Stromal cell of bone marrow (primary cell): ENCODE results near the gene CELSR2.
"Not testable (repeated sequence)": the region's sequence is repeated elsewhere in the genome, so short reads cannot be mapped to it uniquely, and the experiment has no call there.

Experiments
- DNase-seq: peaks from one replicate; pipeline ENCODE4 v3.0.0-alpha.2; 2012; ENCODE audit warnings: low read depth

The CELSR2 gene

DNA sequence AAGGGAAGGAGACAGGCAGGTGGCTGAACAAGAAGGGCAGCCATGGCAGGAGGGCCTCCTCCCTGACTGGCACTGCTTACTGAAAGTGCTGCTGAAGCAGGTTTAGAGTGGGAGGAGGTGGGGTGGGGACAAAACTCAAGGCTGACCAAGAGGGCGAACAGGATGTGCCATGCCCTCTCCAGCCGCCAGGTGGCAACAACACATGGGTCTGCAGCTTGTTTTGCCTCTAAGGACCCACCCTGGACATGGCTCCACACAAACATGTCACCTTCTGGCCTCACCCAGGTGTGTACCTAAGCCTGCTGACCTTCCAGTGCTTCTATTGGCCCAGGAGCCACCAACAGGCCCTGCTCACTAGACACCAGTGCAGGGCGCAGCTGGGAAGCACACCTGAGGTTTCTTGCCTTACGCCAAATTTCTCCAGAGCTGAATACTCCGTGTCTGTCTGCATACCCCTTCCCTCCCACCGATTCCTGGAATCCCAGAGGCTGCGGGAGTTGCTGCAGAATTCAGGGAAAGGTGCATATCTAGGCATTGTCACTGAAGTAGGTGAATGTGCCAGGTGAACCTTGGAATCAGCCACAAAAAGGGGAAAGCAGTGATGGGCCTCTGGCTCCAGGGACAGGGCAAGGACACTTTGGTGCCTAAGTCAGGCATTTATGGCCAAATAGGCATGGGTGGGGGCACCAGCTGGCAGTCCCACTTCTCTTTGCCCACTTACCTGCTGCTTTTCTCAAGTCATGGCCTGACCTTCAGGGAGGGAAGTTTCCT lies 28.3 kb downstream of the CELSR2 start:
- no peak for DNase-seq

DNA sequence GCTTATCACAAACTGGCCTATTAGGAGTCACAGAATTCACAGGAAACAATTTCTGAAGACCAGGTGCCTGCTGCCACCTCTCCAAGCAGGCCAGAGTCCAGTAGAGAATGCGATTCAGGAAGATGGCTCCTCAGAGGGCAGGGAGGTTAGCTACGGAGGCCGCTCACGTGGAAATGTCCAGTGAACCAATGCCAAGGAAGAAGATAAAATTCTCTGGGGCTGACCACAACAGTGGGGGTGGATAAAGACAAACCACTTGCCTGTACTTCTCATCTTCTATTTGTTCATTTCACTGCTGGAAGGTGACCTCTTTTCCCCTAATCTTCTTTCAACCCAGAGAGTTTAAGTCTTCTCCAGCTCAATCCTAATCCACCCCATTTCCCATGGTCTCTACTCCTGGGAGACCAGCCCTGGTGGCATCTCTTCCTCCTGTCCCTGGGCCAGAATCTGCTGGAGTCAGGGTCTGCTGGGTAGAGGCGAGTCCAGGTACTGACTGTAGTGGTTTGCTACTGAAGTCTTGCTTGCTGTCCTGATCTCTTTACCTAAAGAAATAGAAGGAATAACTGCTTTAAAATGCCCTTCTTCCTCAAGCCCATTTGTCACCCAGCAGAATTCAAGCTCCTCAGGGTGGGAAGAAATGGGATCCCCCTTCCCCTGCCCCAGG lies 30.4 kb downstream of the CELSR2 start:
- DNase-seq, result no peak

DNA sequence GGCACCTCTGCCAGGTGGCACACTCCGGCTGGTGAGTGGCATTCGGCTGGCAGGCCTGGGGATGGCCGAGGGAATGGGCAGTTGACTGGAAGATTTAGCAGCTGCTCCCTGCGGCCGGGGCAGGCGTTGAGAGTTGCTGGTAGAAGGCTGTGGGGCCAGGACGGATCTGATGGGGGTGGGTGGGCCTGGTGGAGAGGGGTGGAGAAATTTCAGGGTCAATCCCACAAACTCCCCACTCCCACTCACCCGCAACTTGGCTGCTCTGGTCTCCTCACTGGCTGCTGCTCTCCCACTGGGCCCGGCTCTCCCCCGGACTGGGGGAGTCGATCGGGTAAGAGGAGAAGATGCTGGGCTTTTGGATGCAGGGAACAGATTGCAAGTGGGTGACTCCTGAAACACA lies 31.5 kb downstream of the CELSR2 start:
- DNase-seq, result no peak

DNA sequence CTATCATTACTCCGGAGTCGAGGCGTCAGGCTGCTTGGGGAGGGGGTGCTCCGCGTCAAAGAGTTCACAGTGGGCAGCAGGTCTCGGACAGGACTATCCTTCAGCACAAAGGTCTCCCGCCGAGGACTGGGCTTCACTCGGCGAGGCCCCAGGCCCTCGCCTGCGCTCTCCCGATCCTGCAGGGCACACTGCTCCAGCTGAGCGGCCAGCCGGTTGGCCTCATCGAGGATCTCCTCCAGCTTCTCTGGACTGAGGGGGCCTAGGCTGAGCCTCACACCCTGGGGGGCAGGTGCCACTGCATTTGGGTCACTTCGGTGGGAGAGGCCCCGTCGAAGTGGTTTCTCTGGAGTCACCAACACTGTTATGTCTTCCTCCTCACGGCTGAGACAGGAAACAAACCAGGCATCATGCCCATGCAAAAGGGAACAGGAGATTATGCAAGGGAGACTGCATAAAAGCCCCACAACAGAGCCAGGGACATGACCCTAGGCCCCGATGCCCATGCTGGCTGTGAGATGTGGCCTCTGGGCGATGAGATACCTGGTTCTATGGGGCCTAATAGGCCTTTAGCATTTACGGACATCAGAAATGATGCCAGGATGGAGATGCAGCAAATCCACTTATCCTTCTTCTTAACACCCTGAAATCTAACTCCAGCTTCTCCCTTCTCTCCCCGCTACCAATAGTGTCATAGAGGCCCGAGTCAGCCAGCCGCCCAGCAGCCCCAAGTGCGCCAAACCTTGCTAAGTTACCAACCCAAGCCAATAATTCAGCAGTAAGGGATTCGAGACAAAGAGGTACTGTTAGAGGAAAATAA lies 32.5 kb downstream of the CELSR2 start:
- no peak for DNase-seq

DNA sequence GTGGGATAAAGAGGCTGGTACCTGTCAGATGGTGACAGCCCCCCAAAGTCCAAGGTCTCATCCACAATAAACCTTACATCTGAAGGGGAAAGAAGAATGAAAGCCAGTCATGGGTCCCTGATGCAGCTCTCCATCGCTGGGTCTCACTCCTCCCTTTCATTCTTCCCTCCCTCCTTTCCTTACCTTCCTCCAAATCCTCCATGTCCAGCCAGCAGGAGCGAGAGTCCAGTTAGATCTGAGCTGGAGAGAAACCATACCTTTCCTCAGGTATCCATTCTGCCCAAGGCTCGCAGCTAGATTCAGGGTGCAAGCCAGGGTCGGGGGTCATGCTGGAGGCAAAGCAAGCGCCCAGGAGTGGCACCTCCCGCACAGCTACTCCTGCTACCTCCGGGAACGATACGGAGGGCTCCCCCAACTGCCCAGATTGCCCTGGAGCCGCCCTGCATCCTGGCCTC lies 33.2 kb downstream of the CELSR2 start:
- DNase-seq, result no peak

DNA sequence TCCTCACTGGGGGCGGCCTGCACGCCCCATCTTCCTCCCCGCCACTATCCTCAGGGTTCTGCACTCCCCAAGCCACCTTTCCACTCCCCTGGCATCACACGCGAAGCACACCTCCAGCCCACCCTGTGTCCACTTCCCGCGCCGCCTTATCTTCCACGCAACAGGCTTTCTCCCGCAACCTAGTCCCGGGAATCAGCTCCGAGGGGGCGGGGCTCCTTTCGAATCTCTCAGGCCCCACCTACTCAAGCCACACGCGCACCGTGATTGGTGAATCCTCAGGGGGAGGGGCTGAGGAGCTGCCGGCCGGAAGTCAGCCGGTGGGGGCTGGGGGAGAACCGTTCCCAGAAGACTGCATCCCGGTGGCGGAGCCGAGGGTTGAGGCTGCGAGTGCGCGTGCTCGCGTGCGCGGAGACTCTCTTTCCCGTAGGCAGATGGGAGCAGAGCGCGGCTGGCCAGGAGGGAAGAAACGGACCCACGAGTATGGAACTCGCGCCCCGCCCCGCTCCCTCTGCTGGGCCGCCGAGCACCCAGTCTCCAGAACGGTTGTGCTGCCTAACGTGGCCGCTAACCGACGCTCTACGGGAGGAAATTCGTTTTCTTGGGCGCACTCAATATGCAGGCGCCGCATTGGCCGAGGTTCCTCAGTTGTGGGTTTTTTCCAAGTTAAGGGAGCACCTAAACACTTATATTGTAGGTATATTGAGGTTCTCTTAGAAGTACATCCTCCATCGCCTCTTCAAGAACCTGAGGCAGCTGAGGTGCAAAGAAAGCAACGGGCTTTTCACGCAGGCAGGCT lies 33.8 kb downstream of the CELSR2 start, which contains the start of gene PSRC1:
Gene PSRC1, minus strand, starts transcription at position 194 of the 796 bp plus-strand sequence.
- DNase-seq, result peak; percentile 92

DNA sequence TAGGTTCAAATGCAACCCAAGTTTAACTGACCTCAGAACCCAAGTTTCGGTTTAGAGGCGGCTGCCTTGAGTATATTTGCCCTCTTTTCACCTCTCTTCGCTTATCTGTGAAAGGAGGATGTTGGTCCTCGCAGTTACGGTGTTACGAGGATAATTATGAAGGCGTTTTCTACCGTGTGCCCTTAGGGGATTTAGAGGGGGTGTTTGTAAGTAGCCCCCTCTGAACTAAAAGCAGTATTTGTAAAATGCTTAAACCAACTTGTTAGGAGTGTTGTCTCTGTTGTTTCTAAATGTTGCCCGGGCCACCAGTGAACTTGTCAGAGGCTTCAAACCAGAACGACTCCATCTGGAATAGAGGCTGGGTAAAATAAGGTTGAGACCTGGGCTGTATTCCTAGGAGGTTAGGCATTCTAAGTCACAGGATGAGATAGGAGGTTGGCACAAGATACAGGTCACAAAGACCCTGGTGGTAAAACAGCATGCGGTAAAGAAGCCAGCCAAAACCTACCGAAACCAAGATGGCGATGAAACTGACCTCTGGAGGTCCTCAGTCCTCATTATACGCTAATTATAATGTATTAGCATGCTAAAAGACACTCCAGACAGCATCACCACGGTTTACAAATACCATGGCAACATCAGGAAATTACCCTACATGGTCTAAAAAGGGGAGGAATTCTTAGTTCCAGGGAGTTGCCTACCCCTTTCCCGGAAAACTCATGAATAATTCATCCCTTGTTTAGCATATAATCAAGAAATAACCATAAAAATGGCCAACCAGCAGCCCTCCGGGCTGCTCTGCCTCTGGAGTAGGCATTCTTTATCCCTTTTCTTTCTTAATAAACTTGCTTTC lies 34.6 kb downstream of the CELSR2 start:
- DNase-seq, result no peak

DNA sequence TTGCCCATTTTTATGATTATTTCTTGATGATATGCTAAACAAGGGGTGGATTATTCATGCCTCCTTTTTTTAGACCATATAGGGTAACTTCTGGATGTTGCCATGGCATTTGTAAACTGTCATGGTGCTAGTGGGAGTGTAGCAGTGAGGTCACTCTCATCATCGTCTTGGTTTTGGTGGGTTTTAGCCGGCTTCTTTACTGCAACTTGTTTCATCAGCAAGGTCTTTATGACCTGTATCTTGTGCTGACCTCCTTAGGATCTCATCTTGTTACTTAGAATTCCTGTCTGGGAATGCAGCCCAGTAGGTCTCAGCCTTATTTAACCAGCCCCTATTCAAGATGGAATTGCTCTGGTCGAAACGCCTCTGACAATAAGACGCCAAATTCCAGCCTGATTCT lies 37.4 kb downstream of the CELSR2 start:
- not testable (repeated sequence) for DNase-seq

DNA sequence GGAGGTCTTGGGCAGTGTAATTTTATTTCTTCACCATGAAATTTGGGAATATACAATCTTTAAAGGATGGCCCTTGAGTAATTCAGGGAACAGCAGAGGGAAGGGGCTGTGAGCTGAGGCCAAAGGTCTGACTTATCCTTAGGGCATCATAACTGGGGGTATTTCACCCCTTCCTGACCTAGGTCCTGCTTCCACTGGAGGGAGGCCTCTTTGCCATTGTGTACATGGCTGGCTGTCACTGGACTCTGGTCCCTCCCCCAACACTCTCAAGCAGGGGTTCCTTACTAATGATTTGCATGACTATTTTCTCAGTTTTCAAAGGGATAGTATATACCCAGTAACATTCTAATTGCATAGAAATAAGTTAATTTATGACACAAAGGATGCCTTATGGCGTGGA lies 40.8 kb downstream of the CELSR2 start:
- no peak for DNase-seq

DNA sequence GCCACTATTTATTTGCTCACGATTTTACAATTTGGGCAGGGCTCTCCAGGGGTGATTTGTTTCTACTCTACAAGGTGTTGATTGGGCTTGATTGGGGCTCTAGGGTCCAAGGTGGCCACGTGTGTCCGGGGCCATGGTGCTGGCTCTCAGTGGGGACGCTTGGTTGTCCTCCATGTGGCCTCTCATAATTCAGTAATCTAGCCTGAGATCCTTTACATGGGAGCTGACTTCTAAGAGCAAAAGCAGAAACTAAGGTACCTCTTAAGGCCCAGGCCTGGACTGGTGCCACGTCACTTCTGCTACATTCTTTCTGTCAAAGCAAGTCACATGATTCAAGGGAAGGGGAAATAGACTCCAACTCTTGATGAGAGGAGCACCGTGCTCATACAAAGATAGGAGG lies 41.7 kb downstream of the CELSR2 start:
- no peak for DNase-seq

DNA sequence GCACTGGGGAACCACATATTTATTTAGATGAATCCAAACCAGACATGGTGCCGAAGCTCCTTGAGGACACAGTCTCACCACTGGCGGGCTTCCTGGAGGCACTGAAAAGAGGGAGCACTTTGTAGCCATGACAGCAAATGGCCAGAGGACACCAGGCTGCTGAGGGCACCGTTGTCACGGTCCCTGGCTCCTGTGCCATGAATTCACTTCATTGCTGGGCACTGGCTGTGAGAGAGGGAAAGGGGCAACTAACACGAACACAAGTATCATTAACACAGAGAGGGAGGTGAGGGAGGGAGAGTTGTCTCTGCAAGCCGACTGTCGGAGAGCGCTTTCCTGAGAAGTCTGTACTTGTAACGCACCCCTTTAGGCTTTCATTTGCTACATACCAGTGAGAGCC lies 43.0 kb downstream of the CELSR2 start:
- DNase-seq, result no peak

DNA sequence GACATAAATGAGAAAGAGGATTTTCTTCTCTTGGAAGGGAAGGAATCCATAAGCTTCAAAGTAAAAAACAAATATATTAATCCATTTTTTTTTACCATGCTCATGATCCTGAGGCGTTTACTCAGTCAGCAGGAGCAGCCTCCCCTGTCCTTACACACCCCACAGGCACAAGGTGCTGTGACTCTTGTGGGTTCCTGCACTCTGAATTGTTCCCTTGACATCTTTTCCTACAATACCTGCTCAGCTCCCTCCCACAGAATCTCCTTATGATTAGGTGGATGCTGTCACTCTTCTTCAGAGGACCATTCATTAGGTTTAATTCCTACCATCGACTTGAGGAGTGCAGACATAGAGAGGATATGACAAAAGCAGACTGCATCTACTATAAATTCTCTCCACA lies 43.7 kb downstream of the CELSR2 start:
- no peak for DNase-seq

DNA sequence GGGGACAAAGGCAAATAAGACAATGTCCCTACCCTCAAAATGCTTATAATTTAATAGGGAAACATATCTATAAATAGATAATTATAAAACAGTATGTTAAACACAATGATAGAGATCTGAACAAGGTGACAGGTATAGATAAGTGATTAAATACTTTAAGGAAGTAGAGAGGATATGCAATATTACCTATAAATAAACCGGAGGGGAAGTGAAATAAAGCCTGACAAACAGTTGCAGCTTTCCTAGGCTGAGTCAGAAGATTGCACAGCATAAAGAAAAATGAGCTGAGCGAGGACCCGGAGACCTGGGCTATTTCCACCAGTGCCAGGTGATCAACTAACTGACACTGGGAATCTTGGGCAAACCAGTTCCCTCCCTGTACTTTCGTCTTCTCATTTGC lies 45.1 kb downstream of the CELSR2 start:
- DNase-seq, result no peak

DNA sequence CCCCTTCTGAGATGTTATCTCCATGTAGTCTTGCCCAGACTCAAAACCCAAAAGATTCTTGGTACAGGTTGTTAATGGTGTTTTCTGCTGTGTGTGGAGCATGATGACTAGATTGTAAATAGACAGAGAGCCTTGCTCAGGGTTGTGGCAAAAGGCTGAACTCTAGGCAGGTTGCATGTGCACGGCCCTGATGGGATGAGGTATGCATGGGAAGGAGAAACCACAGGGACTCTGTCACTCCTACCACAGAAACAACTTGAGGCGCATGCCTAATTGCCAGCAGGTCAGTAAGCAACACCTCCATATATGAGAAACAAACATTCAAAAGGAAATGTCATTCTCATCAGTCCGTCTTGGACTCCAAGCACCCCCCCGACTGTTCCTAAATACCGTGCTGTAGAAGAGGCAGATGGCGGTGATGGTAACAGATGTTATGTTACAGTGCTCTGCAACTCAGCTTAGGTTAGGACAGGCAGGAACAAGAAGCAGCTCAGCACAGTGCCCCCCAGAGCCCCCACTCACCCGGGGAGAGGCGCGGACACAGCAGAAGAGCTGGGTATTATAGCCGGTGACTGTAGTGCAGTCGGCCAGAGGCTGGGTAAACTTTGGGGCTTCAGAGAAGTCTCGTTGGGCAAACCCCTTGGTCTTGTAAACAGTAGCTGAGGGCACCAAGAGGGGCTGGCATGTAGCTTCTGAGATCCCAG lies 46.5 kb downstream of the CELSR2 start:
- no peak for DNase-seq

DNA sequence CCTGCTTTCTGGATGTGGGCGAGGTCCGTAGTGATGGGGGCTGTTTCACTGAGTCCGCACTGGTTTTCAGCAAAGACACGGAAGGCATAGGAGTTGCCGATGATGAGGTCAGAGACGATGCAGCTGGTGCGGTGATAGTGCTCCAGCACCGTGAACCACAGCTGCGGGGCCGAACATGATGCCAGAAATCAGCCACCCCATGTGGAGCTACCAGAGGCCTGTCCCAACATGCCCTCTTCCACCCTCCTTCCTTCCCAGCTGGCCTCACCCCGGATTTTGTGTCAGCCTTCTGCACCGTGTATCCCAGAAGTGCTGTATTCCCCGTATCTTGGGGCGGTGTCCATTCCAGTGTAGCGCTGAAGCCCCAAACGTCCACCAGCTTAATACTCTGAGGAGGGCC lies 47.4 kb downstream of the CELSR2 start:
- DNase-seq, result no peak

DNA sequence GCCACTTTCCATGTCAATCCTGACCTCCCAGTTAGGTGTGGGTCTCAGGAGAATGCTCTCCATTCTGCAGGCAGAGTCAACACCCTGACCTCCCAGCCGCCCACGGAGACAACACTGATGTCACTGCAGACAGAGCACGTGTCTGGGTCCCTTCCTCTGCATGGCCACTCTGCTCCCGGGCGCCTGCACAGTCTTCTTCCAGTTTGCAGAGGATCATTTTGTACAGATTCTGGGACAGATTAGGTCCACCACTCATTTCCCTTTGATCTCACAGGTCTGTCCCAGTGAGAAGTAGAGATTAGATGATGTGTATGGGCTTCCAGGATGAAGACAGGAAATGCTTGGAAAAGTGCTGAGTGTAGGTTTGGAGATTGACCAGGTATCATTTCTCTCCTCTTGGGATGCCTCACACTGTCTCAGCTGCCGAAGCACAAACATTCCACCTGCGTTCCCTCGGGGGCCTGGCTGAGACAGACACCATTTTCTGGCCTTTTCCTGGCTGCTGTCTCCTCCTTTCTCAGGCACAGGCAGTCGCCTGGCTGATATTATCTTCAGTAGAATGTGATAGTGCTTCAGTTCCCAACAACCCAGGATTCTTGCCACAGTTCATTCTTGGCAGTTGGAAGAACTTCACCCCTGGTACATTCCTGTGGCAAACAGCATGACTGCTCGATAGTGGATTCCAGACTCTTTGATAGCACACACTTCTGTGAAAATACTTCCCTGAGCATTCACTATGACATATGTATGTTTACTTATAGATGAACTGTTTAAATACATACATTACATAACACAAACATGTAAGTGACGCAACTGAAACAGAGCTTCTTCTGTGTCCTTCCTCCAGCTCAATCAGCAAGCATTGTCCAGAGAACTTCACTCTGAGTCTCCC lies 49.6 kb downstream of the CELSR2 start:
- peak; percentile 41 for DNase-seq

DNA sequence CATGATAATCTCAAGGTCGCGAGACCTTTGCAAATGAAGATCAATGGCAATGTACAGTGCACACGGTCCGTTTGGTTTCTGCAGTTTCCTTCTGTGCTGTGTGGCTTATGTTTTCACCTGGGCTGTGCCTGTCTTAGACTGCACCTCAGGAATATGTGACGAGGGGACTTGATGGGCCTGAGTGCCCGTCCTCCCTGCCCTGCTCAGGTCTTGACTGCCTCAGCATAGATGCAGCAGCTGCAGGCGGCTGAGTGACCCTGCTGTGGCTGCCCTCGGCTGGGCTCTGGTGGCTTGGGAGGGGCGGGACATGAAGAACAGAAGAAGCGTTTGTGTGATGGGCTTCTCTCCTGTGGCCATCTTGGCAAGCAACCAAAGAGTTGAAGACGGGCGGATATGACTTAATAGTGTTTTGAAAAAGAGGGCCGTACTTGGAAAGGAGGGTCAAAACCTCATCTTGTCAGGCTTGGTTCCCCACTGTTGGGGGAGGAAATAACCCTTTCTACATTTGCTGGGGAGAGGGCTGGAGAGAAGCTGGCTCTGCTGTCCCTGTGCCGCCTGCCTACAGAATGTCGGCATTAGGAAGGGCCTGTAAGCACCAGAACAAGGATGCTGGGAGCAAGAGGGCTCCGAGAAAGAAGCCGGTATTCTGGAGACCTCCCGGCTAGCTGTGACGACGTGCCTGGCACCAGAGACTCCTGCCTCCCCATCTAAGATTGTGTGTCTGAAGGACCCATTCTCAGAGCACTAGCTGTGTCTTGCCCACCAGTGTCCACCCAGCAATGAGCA lies 50.4 kb downstream of the CELSR2 start:
- DNase-seq, result no peak

DNA sequence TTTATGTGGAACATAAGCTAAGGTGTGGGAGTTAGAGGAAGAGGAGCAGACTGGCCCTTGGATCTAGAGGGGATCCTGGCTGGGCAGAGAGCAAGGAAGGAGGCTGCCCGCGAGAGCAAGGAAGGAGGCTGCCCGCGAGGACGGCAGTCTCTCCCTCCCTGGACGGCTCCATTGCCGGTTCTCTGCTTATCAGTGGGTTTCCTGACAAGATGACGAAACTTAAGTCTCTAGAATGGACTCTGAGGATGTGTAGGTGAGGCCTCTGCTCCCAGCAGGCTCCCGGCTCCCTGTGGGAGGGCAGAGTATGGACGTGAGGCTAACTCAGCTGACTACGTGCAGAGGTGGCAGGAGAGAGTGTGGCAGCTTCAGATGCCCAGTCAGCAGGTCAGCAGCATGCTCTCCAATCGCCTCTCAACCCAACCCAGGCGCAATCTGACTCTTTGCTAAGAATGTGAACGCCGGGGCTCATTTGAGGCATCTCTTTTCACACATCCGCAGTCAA lies 51.4 kb downstream of the CELSR2 start:
- DNase-seq, result no peak
